Stimulated activated CD4-positive, alpha-beta T cell treated with anti-CD3 and anti-CD28 coated beads, Interleukin-2, amount 100 ng/mL, for 4 hours (primary cell): ENCODE measurements around the gene SYNDIG1.

Source experiments
- DNase-seq: peaks from one replicate; pipeline ENCODE4 v3.0.0-alpha.2; 2020; ENCODE audit warnings: low read depth

Gene SYNDIG1

GRCh38 chr20:24674921-24675605 lies 205.6 kb downstream of the SYNDIG1 start:
- no peak for DNase-seq

- no peak for DNase-seq
These were observed 206.4 kb downstream of the SYNDIG1 start for GRCh38 chr20:24675651-24676352.

- no peak for DNase-seq
These were observed 207.0 kb downstream of the SYNDIG1 start for GRCh38 chr20:24676353-24676977.

- DNase-seq, result no peak
These were observed 207.5 kb downstream of the SYNDIG1 start for GRCh38 chr20:24676978-24677370.

GRCh38 chr20:24677626-24678315 lies 208.3 kb downstream of the SYNDIG1 start:
- no peak for DNase-seq

GRCh38 chr20:24678351-24679106 lies 209.1 kb downstream of the SYNDIG1 start:
- no peak for DNase-seq

- no peak for DNase-seq
These were observed 210.1 kb downstream of the SYNDIG1 start for GRCh38 chr20:24679448-24680047.

- no peak for DNase-seq
These were observed 212.4 kb downstream of the SYNDIG1 start for GRCh38 chr20:24681634-24682495.

GRCh38 chr20:24682496-24682985 lies 213.1 kb downstream of the SYNDIG1 start:
- DNase-seq, result no peak

GRCh38 chr20:24683676-24684075 lies 214.2 kb downstream of the SYNDIG1 start:
- DNase-seq, result no peak

GRCh38 chr20:24684421-24684871 lies 215.0 kb downstream of the SYNDIG1 start:
- DNase-seq, result no peak

GRCh38 chr20:24684956-24685691 lies 215.7 kb downstream of the SYNDIG1 start:
- DNase-seq, result no peak

GRCh38 chr20:24685736-24686135 lies 216.3 kb downstream of the SYNDIG1 start:
- no peak for DNase-seq

GRCh38 chr20:24686156-24686555 lies 216.7 kb downstream of the SYNDIG1 start:
- no peak for DNase-seq

GRCh38 chr20:24690408-24690807 lies 221.0 kb downstream of the SYNDIG1 start:
- DNase-seq, result no peak

- no peak for DNase-seq
These were observed 222.5 kb downstream of the SYNDIG1 start for GRCh38 chr20:24691901-24692351.

GRCh38 chr20:24692446-24693200 lies 223.2 kb downstream of the SYNDIG1 start:
- DNase-seq, result no peak

- DNase-seq, result no peak
These were observed 224.2 kb downstream of the SYNDIG1 start for GRCh38 chr20:24693466-24694156.
